ENCODE results near the gene MAGEA9.
"Not testable (repeated sequence)": the region's sequence is repeated elsewhere in the genome, so short reads cannot be mapped to it uniquely, and the experiment has no call there.

MAGEA9 gene

DNA sequence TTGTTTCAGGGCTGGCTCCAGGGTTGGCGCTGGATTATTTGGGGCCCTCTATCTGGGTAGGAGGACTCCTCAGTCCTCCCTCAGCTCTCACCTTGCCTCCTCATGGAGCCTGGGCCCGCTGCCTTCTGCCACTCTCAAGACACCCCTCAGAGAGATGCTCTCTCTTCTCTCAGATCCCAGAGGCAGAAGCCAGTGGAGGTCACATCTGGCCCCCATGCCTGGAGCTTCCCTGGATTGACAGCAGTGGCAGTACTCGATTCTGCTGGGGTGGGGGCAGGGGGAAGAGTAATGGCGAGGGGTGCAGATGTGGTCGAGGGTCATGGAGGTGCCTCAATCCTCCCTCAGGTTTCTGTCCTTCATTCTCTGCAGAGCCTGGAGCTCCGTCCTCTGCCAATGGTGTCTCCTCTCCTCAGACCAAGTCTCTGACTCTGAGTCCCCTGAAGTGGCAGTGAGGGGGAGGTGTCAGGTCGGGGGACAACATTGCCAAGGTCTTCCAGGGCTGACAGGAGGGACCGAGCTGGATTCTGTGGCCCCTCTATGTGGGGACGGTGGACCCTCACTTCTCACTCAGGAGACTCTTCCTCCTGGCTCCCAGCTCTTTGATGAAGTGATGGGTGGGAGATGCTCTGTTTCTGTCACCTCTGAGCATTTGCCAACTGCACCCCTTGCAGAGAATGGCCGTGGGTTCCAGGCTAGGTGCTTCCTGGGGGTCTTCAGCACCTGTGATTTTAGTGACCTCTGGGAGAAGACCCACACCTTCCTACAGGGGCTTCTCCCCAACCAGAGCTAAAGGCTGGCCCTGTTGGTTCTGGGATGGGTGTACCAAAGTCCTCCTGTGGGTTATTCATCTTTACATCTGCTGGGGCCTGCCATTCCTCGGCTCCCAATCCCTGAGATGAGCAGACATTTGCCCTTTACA is 18.8 kb upstream of the MAGEA9 start:
- no peak overlapping the region for H3K4me3 ChIP-seq (ENCODE audit: low read length)
- TF ChIP-seq CTCF (conservative IDR thresholded peaks at IDR 0.05; ENCODE audit: low read depth, low read length), result no peak
- DNase-seq (ENCODE audit: low read depth), result no peak

GRCh38 chrX:149770344-149770743 is 11.4 kb upstream of the MAGEA9 start:
- H3K4me3 ChIP-seq (ENCODE audit: low read length); DNase-seq (ENCODE audit: low read depth): not testable (repeated sequence)

DNA sequence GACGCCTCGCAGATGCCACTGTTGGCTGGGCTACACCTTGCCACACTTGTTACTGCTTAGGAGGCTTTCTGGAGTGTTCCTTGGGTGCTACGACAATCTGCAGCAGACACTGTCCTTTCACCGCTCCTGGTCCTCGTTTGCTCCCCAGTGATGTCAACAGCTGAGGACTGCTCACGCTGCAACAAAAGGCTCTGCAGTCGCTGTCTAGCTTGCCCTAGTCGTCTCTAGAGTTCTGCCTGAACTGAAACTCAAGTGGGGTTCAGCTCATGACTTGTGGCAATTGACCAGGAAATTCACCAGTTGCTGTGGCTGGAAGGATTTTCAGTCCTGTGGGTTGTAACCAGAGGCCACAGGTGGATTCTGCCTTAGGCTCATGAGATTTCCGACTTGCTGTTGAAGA is 8.7 kb upstream of the MAGEA9 start:
- H3K4me3 ChIP-seq (ENCODE audit: low read length); DNase-seq (ENCODE audit: low read depth): not testable (repeated sequence)

DNA sequence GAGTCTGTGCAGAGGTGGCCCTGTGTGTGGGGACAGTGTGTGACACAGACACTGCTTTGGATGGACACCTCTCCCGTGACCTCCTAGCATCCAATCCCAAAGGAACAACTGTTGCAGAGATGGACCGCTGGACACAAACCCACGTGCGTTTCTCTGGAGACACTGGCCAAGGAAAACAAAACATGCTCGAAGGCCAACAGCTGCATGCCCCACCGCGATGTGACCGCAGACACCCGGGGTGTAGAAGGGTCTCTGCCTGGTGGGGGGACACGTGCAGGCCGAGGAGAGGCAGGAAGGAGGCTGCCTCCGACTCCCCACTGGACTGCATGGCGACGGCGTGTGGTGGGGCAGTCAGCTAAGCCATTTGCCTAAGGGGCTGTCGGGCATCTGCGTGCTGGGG is 8.0 kb upstream of the MAGEA9 start, which contains the start of gene HSFX1:
Gene HSFX1, plus strand, starts transcription at position 301 of the 400 bp plus-strand sequence. CDS start 614 bp downstream, outside the sequence.
- not testable (repeated sequence) for H3K4me3 ChIP-seq (ENCODE audit: low read length); DNase-seq (ENCODE audit: low read depth)

- H3K4me3 ChIP-seq (ENCODE audit: low read length); DNase-seq (ENCODE audit: low read depth): not testable (repeated sequence)
Observed at GRCh38 chrX:149777999-149778398, 3.7 kb upstream of the MAGEA9 start.

DNA sequence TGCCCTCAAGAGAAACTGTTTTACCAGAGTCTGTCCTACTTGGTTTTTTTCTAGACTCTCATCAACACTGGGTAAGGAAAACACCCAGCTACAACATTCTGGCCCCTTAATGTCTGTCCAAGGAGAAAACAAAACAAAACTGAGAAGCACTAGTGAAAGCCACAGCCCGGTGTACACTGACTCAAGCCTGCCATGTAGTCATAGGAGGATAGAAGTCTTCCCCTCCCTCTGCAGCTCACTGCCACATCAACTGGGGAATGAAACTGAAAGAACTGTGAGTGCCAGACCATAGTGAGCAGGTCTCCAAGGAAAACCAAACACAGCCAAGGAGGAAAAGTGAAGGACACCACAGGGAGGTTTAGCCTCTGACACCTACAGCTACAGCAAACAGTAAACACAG is 13.8 kb downstream of the MAGEA9 start:
- not testable (repeated sequence) for DNase-seq (ENCODE audit: low read depth); H3K4me3 ChIP-seq (ENCODE audit: low read length)

- no peak for DNase-seq (ENCODE audit: low read depth)
- no peak for TF ChIP-seq CTCF (conservative IDR thresholded peaks at IDR 0.05; ENCODE audit: low read depth, low read length)
- H3K4me3 ChIP-seq (ENCODE audit: low read length), result no peak overlapping the region
Observed at GRCh38 chrX:149799095-149799714, 17.5 kb downstream of the MAGEA9 start.

DNA sequence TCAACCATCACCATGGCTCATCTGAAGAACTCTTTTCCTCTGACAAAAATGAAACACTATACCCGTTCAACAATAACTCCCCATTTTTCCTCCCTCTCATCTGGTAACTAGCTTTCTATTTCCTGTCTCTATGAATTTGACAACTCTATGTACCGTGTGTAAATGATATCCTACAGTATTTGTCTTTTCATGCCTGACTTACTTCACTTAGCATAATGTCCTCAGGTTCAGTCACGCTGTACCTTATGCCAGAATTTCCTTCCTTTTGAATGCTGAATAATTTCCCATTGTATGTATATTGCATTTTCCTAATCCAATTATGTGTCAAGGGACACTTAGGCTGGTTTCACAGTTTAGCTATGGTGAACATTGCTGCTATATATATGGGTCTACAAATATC is 18.2 kb downstream of the MAGEA9 start:
- no peak for TF ChIP-seq CTCF (conservative IDR thresholded peaks at IDR 0.05; ENCODE audit: low read depth, low read length)
- no peak overlapping the region for H3K4me3 ChIP-seq (ENCODE audit: low read length)
- no peak for DNase-seq (ENCODE audit: low read depth)

GRCh38 chrX:149803458-149804062 is 21.8 kb downstream of the MAGEA9 start:
- no peak for DNase-seq (ENCODE audit: low read depth)
- H3K4me3 ChIP-seq (ENCODE audit: low read length), result no peak overlapping the region
- TF ChIP-seq CTCF (conservative IDR thresholded peaks at IDR 0.05; ENCODE audit: low read depth, low read length), result no peak
